ENCODE data around the gene ZNF827. TPM values are rescaled to one million over a fixed set of nuclear protein-coding genes. Genes with fewer than 3 reads are reported as not detected.
A peak's percentile ranks its signal among the peaks of the same experiment; 100 is the strongest.

Gene ZNF827
- total and polyA plus RNA-seq, 7 donors: 1.8 to 37.7 (median 11.3) TPM

- TF ChIP-seq POLR2AphosphoS5 (IDR thresholded peaks at IDR 0.05): peak in 1 of 4 donors; percentile 15
- no peak for TF ChIP-seq EP300 (IDR thresholded peaks at IDR 0.05)
- no peak for TF ChIP-seq CTCF (IDR thresholded peaks at IDR 0.05)
- no peak for TF ChIP-seq POLR2A (IDR thresholded peaks at IDR 0.05)
- no peak for DNase-seq
- Histone ChIP-seq H3K4me3 (no peak overlapping the region), H3K4me1 (peaks cover 0 to 18% (median 12%) of the 10 kb centered on the region in 4 donors), H3K27ac (peak overlapping the region; percentile 25 to 63 (median 40)), H3K36me3 (no peaks in the 10 kb centered on the region), H3K27me3 (no peaks in the 10 kb centered on the region), H3K9me3 (no peaks in the 10 kb centered on the region)
- intact Hi-C loops (cut with DNase I): no loop called here
- WGBS, 2 donors: 71 to 85% methylated on average over 8 of the region's 8 CpGs
These were observed 18.4 kb downstream of the ZNF827 start for GRCh38 chr4:145920205-145920604.

GRCh38 chr4:145912376-145912775, 26.2 kb downstream of the ZNF827 start:
- intact Hi-C loops (cut with DNase I): no loop called here
- Histone ChIP-seq H3K4me1 (peaks cover 0 to 35% (median 26%) of the 10 kb centered on the region in 4 donors), H3K27ac (no peak overlapping the region)

GRCh38 chr4:145909773-145910172, 28.9 kb downstream of the ZNF827 start:
- intact Hi-C loops (cut with DNase I): loop anchor here (2.0 kb wide), 1 partner anchor 27 kb away; no protein-coding TSS in a partner anchor
- Histone ChIP-seq H3K36me3 (no peaks in the 10 kb centered on the region), H3K27ac (peak overlapping the region; percentile 74 to 81 (median 78)), H3K4me1 (peaks cover 0 to 40% (median 28%) of the 10 kb centered on the region in 4 donors), H3K4me3 (peak overlapping the region; percentile 23 to 48 (median 41)), H3K27me3 (no peaks in the 10 kb centered on the region), H3K9me3 (no peaks in the 10 kb centered on the region)
- peak in 1 of 4 donors; percentile 2 for TF ChIP-seq POLR2AphosphoS5 (IDR thresholded peaks at IDR 0.05)
- TF ChIP-seq POLR2A (IDR thresholded peaks at IDR 0.05): no peak
- TF ChIP-seq EP300 (IDR thresholded peaks at IDR 0.05): no peak
- TF ChIP-seq CTCF (IDR thresholded peaks at IDR 0.05): no peak
- 16 to 53% methylated on average over 12 of the region's 12 CpGs for WGBS, 2 donors
- DNase-seq: no peak

More at GRCh38 chr4:145912376-145912775, 26.2 kb downstream of the ZNF827 start:
- DNase-seq: no peak
- TF ChIP-seq POLR2A (IDR thresholded peaks at IDR 0.05) (no peak), CTCF (IDR thresholded peaks at IDR 0.05) (no peak), EP300 (IDR thresholded peaks at IDR 0.05) (no peak), POLR2AphosphoS5 (IDR thresholded peaks at IDR 0.05) (no peak)
- no peak overlapping the region for H3K4me3 ChIP-seq
- no peaks in the 10 kb centered on the region for H3K9me3 ChIP-seq
- WGBS, 2 donors: 98 to 100% methylated on average over 2 of the region's 2 CpGs
- H3K36me3 ChIP-seq: no peaks in the 10 kb centered on the region
- no peaks in the 10 kb centered on the region for H3K27me3 ChIP-seq

- Histone ChIP-seq H3K4me1 (peaks cover 0 to 40% (median 28%) of the 10 kb centered on the region in 4 donors), H3K27ac (peak overlapping the region; percentile 74 to 81 (median 78)), H3K27me3 (no peaks in the 10 kb centered on the region), H3K4me3 (peak overlapping the region; percentile 23 to 48 (median 41)), H3K9me3 (no peaks in the 10 kb centered on the region), H3K36me3 (no peaks in the 10 kb centered on the region)
- WGBS, 2 donors: 16 to 58% methylated on average over 7 of the region's 7 CpGs
- intact Hi-C loops (cut with DNase I): no loop called here
- peak; percentile 92 for DNase-seq
- TF ChIP-seq POLR2AphosphoS5 (IDR thresholded peaks at IDR 0.05): peak; percentile 16 to 60 (median 19)
- no peak for TF ChIP-seq POLR2A (IDR thresholded peaks at IDR 0.05)
These were observed 29.3 kb downstream of the ZNF827 start for GRCh38 chr4:145909281-145909715.

GRCh38 chr4:145907812-145908211, 30.8 kb downstream of the ZNF827 start:
- H3K4me3 ChIP-seq: no peak overlapping the region
- H3K4me1 ChIP-seq: peaks cover 0 to 30% (median 24%) of the 10 kb centered on the region in 4 donors
- no peak for DNase-seq
- WGBS, 2 donors: 65 to 81% methylated on average over 3 of the region's 3 CpGs
- TF ChIP-seq POLR2A (IDR thresholded peaks at IDR 0.05): no peak
- TF ChIP-seq EP300 (IDR thresholded peaks at IDR 0.05): no peak
- TF ChIP-seq POLR2AphosphoS5 (IDR thresholded peaks at IDR 0.05): no peak
- TF ChIP-seq CTCF (IDR thresholded peaks at IDR 0.05): no peak
- H3K27me3 ChIP-seq: no peaks in the 10 kb centered on the region
- H3K27ac ChIP-seq: no peak overlapping the region
- peaks cover 0 to under 1% (median 0%) of the 10 kb centered on the region in 4 donors for H3K36me3 ChIP-seq
- intact Hi-C loops (cut with DNase I): no loop called here
- H3K9me3 ChIP-seq: no peaks in the 10 kb centered on the region
